AG09309 (cell line): ENCODE data around the gene GPRIN2.
"Not testable (repeated sequence)": the region's sequence is repeated elsewhere in the genome, so short reads cannot be mapped to it uniquely, and the experiment has no call there.

Source experiments
- DNase-seq: peaks from one replicate; pipeline ENCODE4 v3.0.0-alpha.2; 2010; ENCODE audit warnings: low read depth
- H3K4me3 ChIP-seq: 2 replicates; pipeline ENCODE4 v1.5.1; 2011; ENCODE audit warnings: mild to moderate bottlenecking, low read depth, low read length, moderate library complexity; ENCODE audit not compliant: control insufficient read depth
- CTCF ChIP-seq: IDR thresholded peaks from 2 replicates; pipeline ENCODE4 v1.5.1; 2011; ENCODE audit warnings: mild to moderate bottlenecking, low read depth, low read length, inconsistent platforms; ENCODE audit not compliant: insufficient read depth, control insufficient read depth; ENCODE audit errors: missing control alignments

GPRIN2 gene

GRCh38 chr10:46556515-46557318 is at the start of gene GPRIN2:
Gene GPRIN2, minus strand, starts transcription at chr10:46556658. Its CDS starts 5,922 bp downstream, at chr10:46550736.
- no peak within 1 kb of the TSS for H3K4me3 ChIP-seq
- TF ChIP-seq CTCF: no peak
- DNase-seq: no peak

- H3K4me3 ChIP-seq, DNase-seq: not testable (repeated sequence)
These were observed 44.1 kb upstream of the GPRIN2 start for GRCh38 chr10:46600516-46600915.

- not testable (repeated sequence) for DNase-seq
- peak overlapping the region; percentile 34 for H3K4me3 ChIP-seq
These were observed 41.3 kb upstream of the GPRIN2 start for GRCh38 chr10:46597616-46598246.

GRCh38 chr10:46596570-46596969 is 40.1 kb upstream of the GPRIN2 start:
- H3K4me3 ChIP-seq, DNase-seq: not testable (repeated sequence)

- DNase-seq, H3K4me3 ChIP-seq: not testable (repeated sequence)
These were observed 38.1 kb upstream of the GPRIN2 start for GRCh38 chr10:46594453-46595063.

- not testable (repeated sequence) for H3K4me3 ChIP-seq, DNase-seq
These were observed 36.8 kb upstream of the GPRIN2 start for GRCh38 chr10:46593307-46593706.

- H3K4me3 ChIP-seq, DNase-seq: not testable (repeated sequence)
These were observed 34.6 kb upstream of the GPRIN2 start for GRCh38 chr10:46591053-46591452.

- not testable (repeated sequence) for DNase-seq, H3K4me3 ChIP-seq
These were observed 33.1 kb upstream of the GPRIN2 start for GRCh38 chr10:46589589-46589988.

GRCh38 chr10:46588221-46588620 is 31.8 kb upstream of the GPRIN2 start:
- not testable (repeated sequence) for H3K4me3 ChIP-seq, DNase-seq

GRCh38 chr10:46587546-46587945 is 31.1 kb upstream of the GPRIN2 start:
- not testable (repeated sequence) for H3K4me3 ChIP-seq

GRCh38 chr10:46585246-46585645 is 28.8 kb upstream of the GPRIN2 start:
- DNase-seq: not testable (repeated sequence)

More at GRCh38 chr10:46587546-46587945, 31.1 kb upstream of the GPRIN2 start:
- DNase-seq: not testable (repeated sequence)

GRCh38 chr10:46584196-46584595 is 27.7 kb upstream of the GPRIN2 start:
- not testable (repeated sequence) for DNase-seq, H3K4me3 ChIP-seq

More at GRCh38 chr10:46585246-46585645, 28.8 kb upstream of the GPRIN2 start:
- H3K4me3 ChIP-seq: not testable (repeated sequence)

GRCh38 chr10:46582568-46582967 is 26.1 kb upstream of the GPRIN2 start:
- not testable (repeated sequence) for H3K4me3 ChIP-seq, DNase-seq

- not testable (repeated sequence) for H3K4me3 ChIP-seq, DNase-seq
These were observed 25.5 kb upstream of the GPRIN2 start for GRCh38 chr10:46581997-46582396.

GRCh38 chr10:46579378-46579777 is 22.9 kb upstream of the GPRIN2 start:
- not testable (repeated sequence) for H3K4me3 ChIP-seq, DNase-seq

- not testable (repeated sequence) for H3K4me3 ChIP-seq
These were observed 22.2 kb upstream of the GPRIN2 start, which contains the start of gene SYT15 for GRCh38 chr10:46578474-46579178. Gene SYT15, plus strand, starts transcription at chr10:46579128. Its CDS starts 41 bp downstream, at chr10:46579169.

More at GRCh38 chr10:46578474-46579178, 22.2 kb upstream of the GPRIN2 start, which contains the start of gene SYT15:
- DNase-seq: not testable (repeated sequence)
